Medulla oblongata (tissue), 1 donor: ENCODE data around the gene C9orf78.
A peak's percentile ranks its signal among the peaks of the same experiment; 100 is the strongest.
"Not testable (repeated sequence)": the region's sequence is repeated elsewhere in the genome, so short reads cannot be mapped to it uniquely, and the experiment has no call there.

Experiments
- DNase-seq: peaks from one replicate; pipeline ENCODE4 v3.0.0-alpha.2; 2015; ENCODE audit errors: extremely low spot score

Gene C9orf78

GRCh38 chr9:129812385-129812784, 22.7 kb downstream of the C9orf78 start:
- DNase-seq = no peak

GRCh38 chr9:129811967-129812363, 23.1 kb downstream of the C9orf78 start:
- no peak for DNase-seq

- DNase-seq = no peak
Observed at GRCh38 chr9:129810788-129811187, 24.3 kb downstream of the C9orf78 start.

- no peak for DNase-seq
Observed at GRCh38 chr9:129810116-129810515, 25.0 kb downstream of the C9orf78 start.

- no peak for DNase-seq
Observed at GRCh38 chr9:129809346-129809745, 25.7 kb downstream of the C9orf78 start.

- no peak for DNase-seq
Observed at GRCh38 chr9:129806061-129806460, 29.0 kb downstream of the C9orf78 start.

GRCh38 chr9:129803676-129804060, 31.4 kb downstream of the C9orf78 start:
- DNase-seq = no peak

- peak; percentile 96 for DNase-seq
Observed at GRCh38 chr9:129802833-129803675, 32.0 kb downstream of the C9orf78 start, which contains the start of gene TOR1B. TSS of gene TOR1B (plus strand) at chr9:129803184. CDS start at chr9:129803213, 29 bp downstream.

GRCh38 chr9:129801504-129801903, 33.6 kb downstream of the C9orf78 start:
- no peak for DNase-seq

GRCh38 chr9:129798973-129799372, 36.1 kb downstream of the C9orf78 start:
- DNase-seq = no peak

- not testable (repeated sequence) for DNase-seq
Observed at GRCh38 chr9:129796029-129796428, 39.0 kb downstream of the C9orf78 start.

- no peak for DNase-seq
Observed at GRCh38 chr9:129794549-129794948, 40.5 kb downstream of the C9orf78 start.

- no peak for DNase-seq
Observed at GRCh38 chr9:129786481-129786880, 48.6 kb downstream of the C9orf78 start.

- DNase-seq = no peak
Observed at GRCh38 chr9:129785866-129786265, 49.2 kb downstream of the C9orf78 start.

- not testable (repeated sequence) for DNase-seq
Observed at GRCh38 chr9:129784970-129785369, 50.1 kb downstream of the C9orf78 start.

- peak; percentile 88 for DNase-seq
Observed at GRCh38 chr9:129783516-129784361, 51.3 kb downstream of the C9orf78 start.

- no peak for DNase-seq
Observed at GRCh38 chr9:129781981-129782380, 53.1 kb downstream of the C9orf78 start.

- DNase-seq = no peak
Observed at GRCh38 chr9:129781131-129781530, 53.9 kb downstream of the C9orf78 start.

GRCh38 chr9:129779560-129780190, 55.4 kb downstream of the C9orf78 start:
- DNase-seq = no peak

- no peak for DNase-seq
Observed at GRCh38 chr9:129778469-129778868, 56.6 kb downstream of the C9orf78 start.

- DNase-seq = no peak
Observed at GRCh38 chr9:129777769-129778130, 57.3 kb downstream of the C9orf78 start.
